H9 (cell line): Measurements from ENCODE around the gene CFAP119. TPM values are rescaled to one million over a fixed set of nuclear protein-coding genes. Genes with fewer than 3 reads are reported as not detected.

ENCODE experiments used
- DNase-seq: peaks from one replicate; pipeline ENCODE4 v3.0.0-alpha.2; 2017
- H2AFZ ChIP-seq: one replicate; pipeline ENCODE4 v1.6.1; 2013; ENCODE audit warnings: mild to moderate bottlenecking, low read length, control low read depth, moderate library complexity
- H2AK5ac ChIP-seq: 2 replicates; pipeline ENCODE4 v1.6.1; 2013; ENCODE audit warnings: low read length, control low read depth, mixed read lengths; ENCODE audit not compliant: insufficient read length
- H2BK120ac ChIP-seq: one replicate; pipeline ENCODE4 v1.6.1; 2013; ENCODE audit warnings: low read depth, mild to moderate bottlenecking, low read length, control low read depth, inconsistent platforms; ENCODE audit not compliant: poor library complexity, severe bottlenecking
- H2BK12ac ChIP-seq: 2 replicates; pipeline ENCODE4 v1.6.1; 2013; ENCODE audit warnings: low read length, control low read depth, mixed read lengths, low read depth; ENCODE audit not compliant: insufficient read length
- H2BK15ac ChIP-seq: 2 replicates; pipeline ENCODE4 v1.6.1; 2013; ENCODE audit warnings: low read depth, low read length, control low read depth
- H2BK20ac ChIP-seq: one replicate; pipeline ENCODE4 v1.6.1; 2013; ENCODE audit warnings: low read depth, mild to moderate bottlenecking, low read length, control low read depth, inconsistent platforms; ENCODE audit not compliant: poor library complexity, severe bottlenecking
- H2BK5ac ChIP-seq: 2 replicates; pipeline ENCODE4 v1.6.1; 2013; ENCODE audit warnings: low read length, control low read depth, mixed read lengths; ENCODE audit not compliant: insufficient read length
- H3K14ac ChIP-seq: 2 replicates; pipeline ENCODE4 v1.6.1; 2013; ENCODE audit warnings: low read length, control low read depth; ENCODE audit not compliant: insufficient read depth
- H3K18ac ChIP-seq: 2 replicates; pipeline ENCODE4 v1.6.1; 2013; ENCODE audit warnings: low read depth, mild to moderate bottlenecking, mixed read lengths, low read length, control low read depth; ENCODE audit not compliant: insufficient read length
- H3K23ac ChIP-seq: 2 replicates; pipeline ENCODE4 v1.6.1; 2013; ENCODE audit warnings: low read length, control low read depth, mixed read lengths, low read depth; ENCODE audit not compliant: insufficient read length
- H3K23me2 ChIP-seq: 2 replicates; pipeline ENCODE4 v1.6.1; 2013; ENCODE audit warnings: low read depth, mild to moderate bottlenecking, mixed read lengths, low read length, control low read depth; ENCODE audit not compliant: insufficient read length, poor library complexity, severe bottlenecking
- H3K27ac ChIP-seq: 2 replicates; pipeline ENCODE4 v1.5.1; 2013; ENCODE audit warnings: low read length, control low read depth, mixed read lengths, low read depth; ENCODE audit not compliant: insufficient read length
- H3K27me3 ChIP-seq: 2 replicates; pipeline ENCODE4 v1.6.1; 2013; ENCODE audit warnings: low read length, control low read depth, inconsistent platforms; ENCODE audit not compliant: insufficient read depth
- H3K4ac ChIP-seq: 2 replicates; pipeline ENCODE4 v1.6.1; 2013; ENCODE audit warnings: low read depth, mild to moderate bottlenecking, control low read depth, inconsistent platforms, low read length, moderate library complexity
- H3K4me1 ChIP-seq: 2 replicates; pipeline ENCODE4 v1.6.1; 2013; ENCODE audit warnings: low read length, control low read depth, inconsistent platforms; ENCODE audit not compliant: insufficient read depth
- H3K4me2 ChIP-seq: 2 replicates; pipeline ENCODE4 v1.6.1; 2013; ENCODE audit warnings: low read length, control low read depth, mixed read lengths; ENCODE audit not compliant: insufficient read length, insufficient read depth
- H3K56ac ChIP-seq: 2 replicates; pipeline ENCODE4 v1.6.1; 2013; ENCODE audit warnings: low read depth, mild to moderate bottlenecking, mixed read lengths, low read length, control low read depth; ENCODE audit not compliant: insufficient read length
- H3K79me1 ChIP-seq: 2 replicates; pipeline ENCODE4 v1.6.1; 2013; ENCODE audit warnings: low read depth, mild to moderate bottlenecking, moderate library complexity, low read length, control low read depth, inconsistent platforms; ENCODE audit not compliant: insufficient read depth, poor library complexity, severe bottlenecking
- H3K79me2 ChIP-seq: 2 replicates; pipeline ENCODE4 v1.6.1; 2013; ENCODE audit warnings: low read length, control low read depth, inconsistent platforms; ENCODE audit not compliant: insufficient read depth
- H3K9ac ChIP-seq: 2 replicates; pipeline ENCODE4 v1.6.1; 2013; ENCODE audit warnings: low read length, control low read depth, mixed read lengths; ENCODE audit not compliant: insufficient read length; ENCODE audit errors: extremely low read depth
- H3K9me3 ChIP-seq: one replicate; pipeline ENCODE4 v1.6.1; 2013; ENCODE audit warnings: low read depth, low read length, inconsistent platforms; ENCODE audit not compliant: control insufficient read depth
- H3T11ph ChIP-seq: one replicate; pipeline ENCODE4 v1.6.1; 2013; ENCODE audit warnings: mild to moderate bottlenecking, low read length, control low read depth, inconsistent platforms
- H4K20me1 ChIP-seq: one replicate; pipeline ENCODE4 v1.6.1; 2013; ENCODE audit not compliant: control insufficient read depth, insufficient read length, insufficient read depth
- H4K5ac ChIP-seq: 2 replicates; pipeline ENCODE4 v1.6.1; 2013; ENCODE audit warnings: low read depth, mild to moderate bottlenecking, mixed read lengths, low read length, control low read depth; ENCODE audit not compliant: insufficient read length
- H4K8ac ChIP-seq: replicated peaks from 2 replicates; pipeline ENCODE4 v1.6.1; 2013; ENCODE audit warnings: low read length, control low read depth, mixed read lengths, low read depth; ENCODE audit not compliant: insufficient read length
- H4K91ac ChIP-seq: 2 replicates; pipeline ENCODE4 v1.6.1; 2013; ENCODE audit warnings: low read depth, mild to moderate bottlenecking, moderate library complexity, mixed read lengths, low read length, control low read depth; ENCODE audit not compliant: insufficient read length
- H3K27ac Mint-ChIP-seq, 3 experiments: 2 replicates in 2 of 3; 3 replicates in 1 of 3; pipeline ENCODE4 v1.8.0; 2020 to 2021; ENCODE audit warnings: mixed read lengths in 3 of 3, mild to moderate bottlenecking in 1 of 3, moderate library complexity in 1 of 3
- H3K27me3 Mint-ChIP-seq: 2 replicates; pipeline ENCODE4 v1.8.0; 2021; ENCODE audit warnings: low read depth, mild to moderate bottlenecking, moderate library complexity, mixed read lengths
- H3K36me3 Mint-ChIP-seq, 3 experiments: 2 replicates in 2 of 3; 3 replicates in 1 of 3; pipeline ENCODE4 v1.8.0; 2020 to 2021; ENCODE audit warnings: low read depth in 3 of 3, mixed read lengths in 3 of 3; ENCODE audit not compliant: insufficient read depth in 1 of 3
- H3K4me1 Mint-ChIP-seq, 2 experiments: 2 replicates each; pipeline ENCODE4 v1.8.0; 2020; ENCODE audit warnings: mixed read lengths in 2 of 2
- H3K4me3 Mint-ChIP-seq, 2 experiments: 2 replicates in 1 of 2; 3 replicates in 1 of 2; pipeline ENCODE4 v1.8.0; 2020 to 2021; ENCODE audit warnings: mild to moderate bottlenecking in 2 of 2, mixed read lengths in 2 of 2, moderate library complexity in 1 of 2
- H3K9me3 Mint-ChIP-seq, 2 experiments: 2 replicates in 1 of 2; 3 replicates in 1 of 2; pipeline ENCODE4 v1.8.0; 2020; ENCODE audit warnings: mild to moderate bottlenecking in 2 of 2, mixed read lengths in 2 of 2, moderate library complexity in 1 of 2
- WGBS: extraction: QIAGEN DNeasy Blood & Tissue Kit; methylation state at CpG from one replicate; pipeline ENCODE4 v1.1.7; 2013; ENCODE audit warnings: missing lambda C conversion rate, low lambda C conversion rate, mixed read lengths; ENCODE audit not compliant: insufficient read length; ENCODE audit errors: extremely low coverage; 5-methylcytosine and 5-hydroxymethylcytosine counted together
- total RNA-seq: library from RNA; stranded (reverse); gene quantifications from 2 replicates; pipeline ENCODE4 v1.2.1, GENCODE V29; 2021
- TF ChIP-seq, protein P1 (sequence below): fragments of 200-600 bp; sonication (generic); conservative IDR thresholded peaks from 3 replicates; pipeline ENCODE4 v1.8.0; 2021; ENCODE audit warnings: antibody characterized with exemption, mild to moderate bottlenecking

The CFAP119 gene
- total RNA-seq, 1 experiment from 2014 or later: 5.4 TPM

DNA sequence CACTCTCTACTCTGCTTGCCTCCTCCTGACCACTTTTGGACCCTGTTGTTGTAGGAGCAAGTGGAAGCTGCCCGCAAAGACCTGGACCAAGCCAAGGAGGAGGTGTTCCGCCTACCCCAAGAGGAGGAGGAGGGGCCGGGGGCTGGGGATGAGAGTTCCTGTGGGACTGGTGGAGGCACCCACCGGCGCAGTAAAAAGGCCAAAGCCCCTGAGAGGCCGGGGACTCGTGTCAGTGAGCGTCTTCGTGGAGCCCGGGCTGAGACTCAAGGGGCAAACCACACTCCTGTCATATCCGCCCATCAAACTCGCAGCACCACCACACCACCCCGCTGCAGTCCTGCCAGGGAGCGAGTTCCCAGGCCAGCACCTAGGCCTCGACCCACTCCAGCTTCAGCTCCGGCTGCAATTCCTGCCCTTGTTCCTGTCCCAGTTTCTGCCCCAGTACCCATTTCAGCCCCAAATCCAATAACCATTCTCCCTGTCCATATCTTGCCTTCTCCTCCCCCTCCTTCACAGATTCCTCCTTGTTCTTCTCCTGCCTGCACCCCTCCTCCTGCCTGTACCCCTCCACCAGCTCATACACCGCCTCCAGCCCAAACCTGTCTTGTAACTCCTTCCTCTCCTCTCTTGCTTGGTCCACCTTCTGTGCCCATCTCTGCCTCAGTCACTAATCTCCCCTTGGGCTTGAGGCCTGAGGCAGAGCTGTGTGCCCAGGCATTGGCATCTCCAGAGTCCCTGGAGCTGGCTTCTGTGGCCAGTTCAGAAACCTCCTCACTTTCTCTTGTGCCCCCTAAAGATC lies 24.7 kb downstream of the CFAP119 start:
- H3K9ac ChIP-seq: no peak overlapping the region
- no CpG with 5 or more reads among the region's 17 CpGs for WGBS
- no peak overlapping the region for H4K91ac ChIP-seq
- Mint-ChIP-seq H3K4me1 (peaks cover 10 to 17% of the 10 kb centered on the region in 2 experiments), H3K36me3 (peaks cover 37 to 76% (median 61%) of the 10 kb centered on the region in 3 experiments), H3K27me3 (no peaks in the 10 kb centered on the region), H3K9me3 (no peaks in the 10 kb centered on the region), H3K27ac (no peak overlapping the region; a peak in 1 of 7 replicates), H3K4me3 (no peak overlapping the region)
- no peak overlapping the region for H2BK15ac ChIP-seq
- H2BK12ac ChIP-seq: no peak overlapping the region
- no peak overlapping the region for H2AFZ ChIP-seq
- no peaks in the 10 kb centered on the region for H3K23me2 ChIP-seq
- DNase-seq: no peak
- no peaks in the 10 kb centered on the region for H3K27me3 ChIP-seq
- H3K56ac ChIP-seq: no peak overlapping the region
- H3K9me3 ChIP-seq: no peaks in the 10 kb centered on the region
- H2BK120ac ChIP-seq: no peak overlapping the region
- no peak overlapping the region for H3K23ac ChIP-seq
- H3K4ac ChIP-seq: no peak overlapping the region
- H3K79me2 ChIP-seq: no peaks in the 10 kb centered on the region
- H4K5ac ChIP-seq: no peak overlapping the region
- no peak overlapping the region for H3K4me2 ChIP-seq
- H4K8ac ChIP-seq: no peak overlapping the region
- H3T11ph ChIP-seq: no peak overlapping the region
- H3K79me1 ChIP-seq: no peaks in the 10 kb centered on the region
- H3K27ac ChIP-seq: no peak overlapping the region
- no peak overlapping the region for H3K14ac ChIP-seq
- no peaks in the 10 kb centered on the region for H4K20me1 ChIP-seq
- no peak overlapping the region for H2AK5ac ChIP-seq
- H3K4me1 ChIP-seq: no peaks in the 10 kb centered on the region
- no peak overlapping the region for H2BK20ac ChIP-seq
- H2BK5ac ChIP-seq: no peak overlapping the region
- TF ChIP-seq, protein P1, sequence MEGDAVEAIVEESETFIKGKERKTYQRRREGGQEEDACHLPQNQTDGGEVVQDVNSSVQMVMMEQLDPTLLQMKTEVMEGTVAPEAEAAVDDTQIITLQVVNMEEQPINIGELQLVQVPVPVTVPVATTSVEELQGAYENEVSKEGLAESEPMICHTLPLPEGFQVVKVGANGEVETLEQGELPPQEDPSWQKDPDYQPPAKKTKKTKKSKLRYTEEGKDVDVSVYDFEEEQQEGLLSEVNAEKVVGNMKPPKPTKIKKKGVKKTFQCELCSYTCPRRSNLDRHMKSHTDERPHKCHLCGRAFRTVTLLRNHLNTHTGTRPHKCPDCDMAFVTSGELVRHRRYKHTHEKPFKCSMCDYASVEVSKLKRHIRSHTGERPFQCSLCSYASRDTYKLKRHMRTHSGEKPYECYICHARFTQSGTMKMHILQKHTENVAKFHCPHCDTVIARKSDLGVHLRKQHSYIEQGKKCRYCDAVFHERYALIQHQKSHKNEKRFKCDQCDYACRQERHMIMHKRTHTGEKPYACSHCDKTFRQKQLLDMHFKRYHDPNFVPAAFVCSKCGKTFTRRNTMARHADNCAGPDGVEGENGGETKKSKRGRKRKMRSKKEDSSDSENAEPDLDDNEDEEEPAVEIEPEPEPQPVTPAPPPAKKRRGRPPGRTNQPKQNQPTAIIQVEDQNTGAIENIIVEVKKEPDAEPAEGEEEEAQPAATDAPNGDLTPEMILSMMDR: no peak
- H3K18ac ChIP-seq: no peak overlapping the region
